Mucosa of descending colon (tissue), 3 donors: ENCODE measurements around the gene JMJD1C. TPM values are rescaled to one million over a fixed set of nuclear protein-coding genes. Genes with fewer than 3 reads are reported as not detected.

Experiments
- ATAC-seq: fragments of 200-7000 bp; cut with Tn5 transposase; one replicate; pipeline ENCODE4 v1.9.1; 2020; ENCODE audit warnings: mild to moderate bottlenecking, moderate library complexity
- DNase-seq, 3 donors: peaks; one replicate each; pipeline ENCODE4 v3.0.0-alpha.2; 2020
- H3K36me3 ChIP-seq: fragments of 200-600 bp; one replicate; pipeline ENCODE4 v1.8.0; 2021; ENCODE audit warnings: low read depth, mild to moderate bottlenecking
- H3K4me1 ChIP-seq: fragments of 200-600 bp; one replicate; pipeline ENCODE4 v1.8.0; 2021; ENCODE audit warnings: low read depth, mild to moderate bottlenecking
- H3K4me3 ChIP-seq: fragments of 200-600 bp; one replicate; pipeline ENCODE4 v1.8.0; 2021; ENCODE audit warnings: mild to moderate bottlenecking
- H3K9me3 ChIP-seq: fragments of 200-600 bp; one replicate; pipeline ENCODE4 v1.8.0; 2021; ENCODE audit warnings: mild to moderate bottlenecking
- CTCF ChIP-seq: fragments of 200-600 bp; IDR thresholded peaks from one replicate; pipeline ENCODE4 v1.8.0; 2022; ENCODE audit warnings: antibody characterized with exemption, mild to moderate bottlenecking
- intact Hi-C, 2 donors: fragments of 100-400 bp; cut with DNase I in 1 of 2; cut with micrococcal nuclease in 1 of 2; formaldehyde crosslinking; loops; one replicate each; pipeline versions ENCODE4 v1.11.0 to v1.11.1; 2022; cut with DNase I, micrococcal nuclease
- total RNA-seq, 3 donors: library from RNA; stranded (reverse); fragmentation: NEBNext Ultra II Directional in 2 of 3; extraction: Animal tissue kit (Norgen Biotek cat#: 25700) in 2 of 3; gene quantifications; one replicate each; pipeline versions ENCODE4 v1.2.1 to v1.2.4, GENCODE V29; 2021 to 2023
- donor health status: DM: no; HTN: no; CAD: no; lungs with moderate emphysema.
- donor health status: DM: no; HTN: no; CAD: no.
- donor health status: DM: no; HTN: yes; CAD: no.

JMJD1C gene
- total RNA-seq, 3 donors from 2014 or later, result 54.1 to 83.8 (median 82.1) TPM

GRCh38 chr10:63489838-63490237, 24.1 kb upstream of the JMJD1C start:
- H3K4me1 ChIP-seq, result no peaks in the 10 kb centered on the region
- ATAC-seq (no peak), DNase-seq (no peak)
- no peaks in the 10 kb centered on the region for H3K9me3 ChIP-seq
- H3K36me3 ChIP-seq, result no peaks in the 10 kb centered on the region
- intact Hi-C loops, result no loop called here
- no peak overlapping the region for H3K4me3 ChIP-seq
- TF ChIP-seq CTCF, result no peak

- no peaks in the 10 kb centered on the region for H3K36me3 ChIP-seq
- H3K4me1 ChIP-seq, result no peaks in the 10 kb centered on the region
- intact Hi-C loops, result no loop called here
- no peak overlapping the region for H3K4me3 ChIP-seq
- DNase-seq (no peak), ATAC-seq (no peak)
- no peaks in the 10 kb centered on the region for H3K9me3 ChIP-seq
- TF ChIP-seq CTCF, result no peak
Observed at GRCh38 chr10:63487990-63488389, 22.2 kb upstream of the JMJD1C start.

- ATAC-seq, result no peak
- Histone ChIP-seq H3K4me1 (peaks cover 4% of the 10 kb centered on the region), H3K4me3 (no peak overlapping the region), H3K36me3 (no peaks in the 10 kb centered on the region), H3K9me3 (no peaks in the 10 kb centered on the region)
- DNase-seq, result no peak
- intact Hi-C loops, result no loop called here
- TF ChIP-seq CTCF, result no peak
Observed at GRCh38 chr10:63483983-63484382, 18.2 kb upstream of the JMJD1C start.

- no peak for ATAC-seq
Observed at GRCh38 chr10:63481815-63482421, 16.1 kb upstream of the JMJD1C start.

GRCh38 chr10:63480237-63480636, 14.5 kb upstream of the JMJD1C start:
- DNase-seq, result peak in 2 of 3 donors; percentile 38 to 45
- no peak for TF ChIP-seq CTCF
- H3K36me3 ChIP-seq, result no peaks in the 10 kb centered on the region
- intact Hi-C loops, result no loop called here
- H3K4me1 ChIP-seq, result peaks cover 11% of the 10 kb centered on the region
- no peaks in the 10 kb centered on the region for H3K9me3 ChIP-seq
- peak; percentile 99 for ATAC-seq
- no peak overlapping the region for H3K4me3 ChIP-seq

More at GRCh38 chr10:63481815-63482421, 16.1 kb upstream of the JMJD1C start:
- Histone ChIP-seq H3K4me3 (no peak overlapping the region), H3K4me1 (peaks cover 11% of the 10 kb centered on the region), H3K36me3 (no peaks in the 10 kb centered on the region), H3K9me3 (no peaks in the 10 kb centered on the region)
- intact Hi-C loops, result no loop called here
- no peak for DNase-seq
- TF ChIP-seq CTCF, result no peak

- Histone ChIP-seq H3K36me3 (no peaks in the 10 kb centered on the region), H3K4me1 (peaks cover 11% of the 10 kb centered on the region), H3K9me3 (no peaks in the 10 kb centered on the region), H3K4me3 (no peak overlapping the region)
- intact Hi-C loops, result no loop called here
- no peak for DNase-seq
- ATAC-seq, result no peak
- no peak for TF ChIP-seq CTCF
Observed at GRCh38 chr10:63478564-63478963, 12.8 kb upstream of the JMJD1C start.
